HCT116 (cell line): Measurements from ENCODE around the gene TNFRSF14. TPM values are rescaled to one million over a fixed set of nuclear protein-coding genes. Genes with fewer than 3 reads are reported as not detected.

Experiments
- ATAC-seq: fragments of 200-7000 bp; cut with Tn5 transposase; 2 replicates; pipeline ENCODE4 v1.9.1; 2020; ENCODE audit warnings: mild to moderate bottlenecking, moderate library complexity
- BruUV-seq: library from RNA; stranded (reverse); fragments of 400-500 nt; replicated peaks from 2 replicates; lab custom pipeline; 2021; lab: Mats Ljungman, UMichigan
- CTCF ChIA-PET: fragments of 300-600 bp; sonication (Branson Sonifier 250); formaldehyde crosslinking; loops from one replicate; lab custom pipeline; 2021; ENCODE audit warnings: antibody characterized with exemption; lab: Charles Lee
- POLR2A ChIA-PET: fragments of 300-600, 350-600 bp; sonication (Branson Sonifier 250); formaldehyde crosslinking; loops from one replicate; lab custom pipeline; 2021; ENCODE audit warnings: antibody characterized with exemption; lab: Charles Lee
- RAD21 ChIA-PET, 2 experiments: fragments of 300-600 bp; sonication (Branson Sonifier 250); formaldehyde crosslinking; loops; one replicate each; lab custom pipeline; 2023; ENCODE audit warnings: low total read pairs in 2 of 2; ENCODE audit not compliant: uncharacterized antibody in 2 of 2, unreplicated experiment in 2 of 2, low non-redundant PET in 1 of 2; lab: Charles Lee
- DNase-seq: peaks from one replicate; pipeline ENCODE4 v3.0.0-alpha.2; 2010; ENCODE audit warnings: low read depth, low spot score
- H2AFZ ChIP-seq: fragments of 200-600 bp; shearing (Covaris generic), sonication (generic); 2 replicates; pipeline ENCODE4 v1.6.1; 2017; ENCODE audit warnings: low read depth, mixed run types, mixed read lengths, antibody characterized with exemption, low read length; ENCODE audit not compliant: poor library complexity, severe bottlenecking
- H3K27ac ChIP-seq: 2 replicates; pipeline ENCODE4 v1.5.1; 2012; ENCODE audit warnings: low read depth, low read length
- H3K27me3 ChIP-seq: fragments of 200-600 bp; sonication (generic); 2 replicates; pipeline ENCODE4 v1.6.1; 2016; ENCODE audit warnings: mixed run types, low read length, mixed read lengths; ENCODE audit not compliant: insufficient read depth
- H3K36me3 ChIP-seq, 2 experiments: fragments of 200-500 bp in 1 of 2; fragments of 200-600 bp in 1 of 2; sonication (Bioruptor generic) in 1 of 2; sonication (generic) in 1 of 2; 2 replicates each; pipeline versions ENCODE4 v1.5.1 to v1.6.1; 2014 to 2016; ENCODE audit warnings: low read length in 2 of 2, inconsistent platforms in 1 of 2, mixed read lengths in 1 of 2, mixed run types in 1 of 2; ENCODE audit not compliant: insufficient read depth in 2 of 2, control insufficient read depth in 1 of 2
- H3K4me1 ChIP-seq, 2 experiments: fragments of 200-600 bp in 1 of 2; sonication (generic) in 1 of 2; 2 replicates each; pipeline versions ENCODE4 v1.5.1 to v1.6.1; 2012 to 2017; ENCODE audit warnings: low read length in 2 of 2, inconsistent platforms in 1 of 2, mild to moderate bottlenecking in 1 of 2, mixed read lengths in 1 of 2, mixed run types in 1 of 2, moderate library complexity in 1 of 2; ENCODE audit not compliant: insufficient read depth in 2 of 2, control insufficient read depth in 1 of 2
- H3K4me2 ChIP-seq: fragments of 200-600 bp; sonication (generic); 2 replicates; pipeline ENCODE4 v1.6.1; 2017; ENCODE audit warnings: mixed run types, low read length, mixed read lengths
- H3K4me3 ChIP-seq, 2 experiments: fragments of 200-600 bp in 1 of 2; sonication (generic) in 1 of 2; replicated peaks in 1 of 2; 2 replicates each; pipeline ENCODE4 v1.5.1; 2011 to 2016; ENCODE audit warnings: low read length in 2 of 2, control low read depth in 1 of 2, low read depth in 1 of 2, mild to moderate bottlenecking in 1 of 2, mixed read lengths in 1 of 2, mixed run types in 1 of 2
- H3K79me2 ChIP-seq: fragments of 200-600 bp; sonication (generic); 2 replicates; pipeline ENCODE4 v1.6.1; 2017; ENCODE audit warnings: mild to moderate bottlenecking, mixed run types, low read length, moderate library complexity, mixed read lengths; ENCODE audit not compliant: insufficient read depth
- H3K9ac ChIP-seq: fragments of 200-600 bp; sonication (generic); 2 replicates; pipeline ENCODE4 v1.6.1; 2016; ENCODE audit warnings: low read length, mixed read lengths
- H3K9me2 ChIP-seq: fragments of 200-600 bp; sonication (generic), shearing (Covaris generic); 2 replicates; pipeline ENCODE4 v1.6.1; 2017; ENCODE audit warnings: mixed run types, mild to moderate bottlenecking, moderate library complexity; ENCODE audit not compliant: insufficient read depth
- H3K9me3 ChIP-seq, 2 experiments: fragments of 200-500 bp in 1 of 2; fragments of 200-600 bp in 1 of 2; sonication (Bioruptor generic) in 1 of 2; sonication (generic) in 1 of 2; 2 replicates each; pipeline ENCODE4 v1.6.1; 2014 to 2017; ENCODE audit warnings: low read length in 2 of 2, mixed read lengths in 2 of 2, inconsistent platforms in 1 of 2, low read depth in 1 of 2, mild to moderate bottlenecking in 1 of 2, mixed run types in 1 of 2, moderate library complexity in 1 of 2; ENCODE audit not compliant: control insufficient read depth in 1 of 2, insufficient read depth in 1 of 2
- H4K20me1 ChIP-seq: fragments of 200-600 bp; sonication (generic), shearing (Covaris generic); 2 replicates; pipeline ENCODE4 v1.6.1; 2017; ENCODE audit warnings: mixed run types, mild to moderate bottlenecking, moderate library complexity; ENCODE audit not compliant: insufficient read depth
- CBX3 ChIP-seq: IDR thresholded peaks from 2 replicates; pipeline ENCODE4 v1.6.1; 2012; ENCODE audit warnings: low read depth
- CEBPB ChIP-seq: IDR thresholded peaks from 2 replicates; pipeline ENCODE4 v1.6.1; 2012; ENCODE audit warnings: low read depth
- EGR1 ChIP-seq: IDR thresholded peaks from 2 replicates; pipeline ENCODE4 v1.6.1; 2012; ENCODE audit warnings: low read depth
- ELF1 ChIP-seq: IDR thresholded peaks from 2 replicates; pipeline ENCODE4 v1.6.1; 2012; ENCODE audit warnings: low read depth, borderline replicate concordance
- EZH2 ChIP-seq: fragments of 200-600 bp; sonication (generic); IDR thresholded peaks from 2 replicates; pipeline ENCODE4 v1.6.1; 2017; ENCODE audit warnings: antibody characterized with exemption, mixed run types
- EZH2phosphoT487 ChIP-seq: fragments of 200-600 bp; IDR thresholded peaks from 2 replicates; pipeline ENCODE4 v1.6.1; 2018; ENCODE audit warnings: antibody characterized with exemption, borderline replicate concordance
- JUND ChIP-seq: IDR thresholded peaks from 2 replicates; pipeline ENCODE4 v1.6.1; 2012
- POLR2A ChIP-seq: IDR thresholded peaks from 2 replicates; pipeline ENCODE4 v1.7.0; 2011; ENCODE audit warnings: borderline replicate concordance; ENCODE audit not compliant: insufficient read depth, insufficient read length; ENCODE audit errors: extremely low read depth
- POLR2AphosphoS5 ChIP-seq: IDR thresholded peaks from 2 replicates; pipeline ENCODE4 v1.6.1; 2011; ENCODE audit warnings: mild to moderate bottlenecking, low read depth, low read length, moderate library complexity
- RAD21 ChIP-seq: IDR thresholded peaks from 2 replicates; pipeline ENCODE4 v1.6.1; 2012; ENCODE audit warnings: low read depth, mild to moderate bottlenecking
- YY1 ChIP-seq: IDR thresholded peaks from 2 replicates; pipeline ENCODE4 v1.6.1; 2011; ENCODE audit warnings: low read length, low read depth, moderate library complexity, mild to moderate bottlenecking; ENCODE audit not compliant: insufficient replicate concordance; ENCODE audit errors: extremely low read depth
- ZFX ChIP-seq: fragments of 450-650 bp; IDR thresholded peaks from 2 replicates; pipeline ENCODE4 v1.6.1; 2017
- ZNF274 ChIP-seq: fragments of 200-500 bp; sonication (Bioruptor generic); IDR thresholded peaks from 2 replicates; pipeline ENCODE4 v1.6.1; 2014; ENCODE audit warnings: mild to moderate bottlenecking, low read depth, low read length, inconsistent platforms
- intact Hi-C: fragments of 100-400 bp; cut with micrococcal nuclease; formaldehyde crosslinking; loops from 2 replicates; pipeline ENCODE4 v1.10.0; 2022
- total RNA-seq: library from RNA; stranded (reverse); gene quantifications from one replicate; pipeline ENCODE4 v1.2.1, GENCODE V29; 2021; ENCODE audit not compliant: unreplicated experiment
- TF ChIP-seq, protein P1 (sequence below): IDR thresholded peaks from 2 replicates; pipeline ENCODE4 v1.6.1; 2012
- TF ChIP-seq, protein P2 (sequence below): IDR thresholded peaks from 2 replicates; pipeline ENCODE4 v1.6.1; 2012
- TF ChIP-seq, protein P3 (sequence below), 3 experiments: fragments of 200-600 bp in 1 of 3; sonication (generic) in 1 of 3; IDR thresholded peaks in 2 of 3; conservative IDR thresholded peaks in 1 of 3; 2 replicates each; pipeline ENCODE4 v1.5.1; 2012 to 2017; ENCODE audit warnings: low read depth in 2 of 3, low read length in 2 of 3, antibody characterized with exemption in 1 of 3, borderline replicate concordance in 1 of 3, control low read depth in 1 of 3, mild to moderate bottlenecking in 1 of 3, mixed read lengths in 1 of 3, mixed run types in 1 of 3, moderate library complexity in 1 of 3; ENCODE audit not compliant: insufficient read depth in 1 of 3

The TNFRSF14 gene
- total RNA-seq, 1 experiment from 2014 or later, result 0.66 TPM

DNA sequence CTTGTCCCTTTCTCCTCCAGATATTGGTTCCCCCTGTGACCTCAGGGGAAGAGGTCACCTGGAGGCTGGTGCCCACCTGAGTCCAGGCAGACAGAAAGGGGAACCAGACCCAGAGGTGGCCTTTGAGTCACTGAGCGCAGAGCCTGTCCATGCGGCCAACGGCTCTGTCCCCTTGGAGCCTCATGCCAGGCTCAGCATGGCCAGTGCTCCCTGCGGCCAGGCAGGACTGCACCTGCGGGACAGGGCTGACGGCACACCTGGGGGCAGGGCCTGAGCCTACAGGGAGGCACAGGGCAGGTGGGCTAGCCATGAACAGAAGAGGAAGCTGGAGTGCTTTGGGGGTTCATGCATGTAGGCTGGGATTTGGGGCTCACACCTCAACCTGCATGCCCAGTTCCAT, 2.7 kb downstream of the TNFRSF14 start:
- ChIA-PET POLR2A (no interaction called here), CTCF (no interaction called here)
- no peak for ATAC-seq

DNA sequence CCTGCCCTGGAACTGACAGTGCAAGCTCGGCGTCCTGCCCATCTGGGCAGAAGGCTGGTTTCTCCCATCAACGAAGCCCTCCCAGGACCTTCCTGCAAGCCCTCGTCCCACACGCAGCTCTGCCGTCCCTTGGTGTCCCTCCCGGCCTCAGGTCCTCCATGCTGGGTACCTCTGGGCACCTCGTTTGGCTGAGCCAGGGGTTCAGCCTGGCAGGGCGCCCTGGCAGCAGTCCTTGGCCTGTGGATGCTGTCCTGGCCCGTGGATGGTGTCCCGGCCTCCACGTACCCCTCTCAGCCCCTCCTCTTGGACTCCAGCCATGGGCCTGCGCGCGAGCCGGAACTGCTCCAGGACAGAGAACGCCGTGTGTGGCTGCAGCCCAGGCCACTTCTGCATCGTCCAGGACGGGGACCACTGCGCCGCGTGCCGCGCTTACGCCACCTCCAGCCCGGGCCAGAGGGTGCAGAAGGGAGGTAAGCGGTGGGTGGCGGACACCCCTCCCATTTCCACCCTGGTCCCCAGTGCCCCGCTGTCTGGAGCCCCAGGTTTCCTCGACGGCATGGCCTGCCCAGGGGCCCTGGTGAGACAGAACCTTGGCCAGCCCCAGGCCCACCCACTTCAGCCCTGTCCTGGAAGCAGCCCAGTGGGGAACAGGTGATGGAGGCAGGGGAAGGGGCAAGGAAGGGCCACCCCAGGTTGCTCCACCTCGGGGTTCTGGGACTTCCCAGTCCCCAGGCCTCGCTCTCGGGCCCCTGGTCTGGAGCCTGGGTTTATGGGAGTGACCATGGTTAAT, 3.5 kb downstream of the TNFRSF14 start:
- H3K27ac ChIP-seq, result no peak overlapping the region
- H2AFZ ChIP-seq, result no peak overlapping the region
- H4K20me1 ChIP-seq, result no peaks in the 10 kb centered on the region
- H3K9me3 ChIP-seq, result no peaks in the 10 kb centered on the region
- no peak overlapping the region for H3K9ac ChIP-seq
- no TSS peak for BruUV-seq
- ChIA-PET CTCF (no interaction called here), POLR2A (no interaction called here), RAD21 (interaction anchor here in 1 of 2 experiments (0.8 kb wide), 1 partner anchor 26 kb away, joined by 3 read pairs; no protein-coding TSS in a partner anchor)
- H3K27me3 ChIP-seq, result no peaks in the 10 kb centered on the region
- no peaks in the 10 kb centered on the region for H3K79me2 ChIP-seq
- no peak overlapping the region for H3K4me3 ChIP-seq
- intact Hi-C loops, result no loop called here
- DNase-seq (no peak), ATAC-seq (no peak)
- H3K9me2 ChIP-seq, result no peaks in the 10 kb centered on the region
- H3K4me2 ChIP-seq, result no peak overlapping the region
- H3K36me3 ChIP-seq, result no peaks in the 10 kb centered on the region
- H3K4me1 ChIP-seq, result no peaks in the 10 kb centered on the region
- no peak for TF ChIP-seq EZH2
- no peak for TF ChIP-seq JUND
- no peak for TF ChIP-seq POLR2AphosphoS5
- TF ChIP-seq, protein P1, sequence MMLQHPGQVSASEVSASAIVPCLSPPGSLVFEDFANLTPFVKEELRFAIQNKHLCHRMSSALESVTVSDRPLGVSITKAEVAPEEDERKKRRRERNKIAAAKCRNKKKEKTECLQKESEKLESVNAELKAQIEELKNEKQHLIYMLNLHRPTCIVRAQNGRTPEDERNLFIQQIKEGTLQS, result no peak
- no peak for TF ChIP-seq YY1
- TF ChIP-seq, protein P2, sequence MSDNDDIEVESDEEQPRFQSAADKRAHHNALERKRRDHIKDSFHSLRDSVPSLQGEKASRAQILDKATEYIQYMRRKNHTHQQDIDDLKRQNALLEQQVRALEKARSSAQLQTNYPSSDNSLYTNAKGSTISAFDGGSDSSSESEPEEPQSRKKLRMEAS, result no peak
- TF ChIP-seq ELF1, result no peak
- no peak for TF ChIP-seq CBX3
- TF ChIP-seq EZH2phosphoT487, result no peak
- TF ChIP-seq, protein P3, sequence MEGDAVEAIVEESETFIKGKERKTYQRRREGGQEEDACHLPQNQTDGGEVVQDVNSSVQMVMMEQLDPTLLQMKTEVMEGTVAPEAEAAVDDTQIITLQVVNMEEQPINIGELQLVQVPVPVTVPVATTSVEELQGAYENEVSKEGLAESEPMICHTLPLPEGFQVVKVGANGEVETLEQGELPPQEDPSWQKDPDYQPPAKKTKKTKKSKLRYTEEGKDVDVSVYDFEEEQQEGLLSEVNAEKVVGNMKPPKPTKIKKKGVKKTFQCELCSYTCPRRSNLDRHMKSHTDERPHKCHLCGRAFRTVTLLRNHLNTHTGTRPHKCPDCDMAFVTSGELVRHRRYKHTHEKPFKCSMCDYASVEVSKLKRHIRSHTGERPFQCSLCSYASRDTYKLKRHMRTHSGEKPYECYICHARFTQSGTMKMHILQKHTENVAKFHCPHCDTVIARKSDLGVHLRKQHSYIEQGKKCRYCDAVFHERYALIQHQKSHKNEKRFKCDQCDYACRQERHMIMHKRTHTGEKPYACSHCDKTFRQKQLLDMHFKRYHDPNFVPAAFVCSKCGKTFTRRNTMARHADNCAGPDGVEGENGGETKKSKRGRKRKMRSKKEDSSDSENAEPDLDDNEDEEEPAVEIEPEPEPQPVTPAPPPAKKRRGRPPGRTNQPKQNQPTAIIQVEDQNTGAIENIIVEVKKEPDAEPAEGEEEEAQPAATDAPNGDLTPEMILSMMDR (IDR thresholded peaks at IDR 0.05 in 2 of 3, conservative IDR thresholded peaks at IDR 0.05 in 1 of 3; ENCODE audit: borderline replicate concordance in 1 of 3, insufficient read depth in 1 of 3, low read depth in 2 of 3, low read length in 2 of 3), result no peak
- no peak for TF ChIP-seq ZNF274
- TF ChIP-seq CEBPB, result no peak
- no peak for TF ChIP-seq POLR2A
- TF ChIP-seq EGR1, result no peak

More for the DNA sequence above, 2.7 kb downstream of the TNFRSF14 start:
- no TSS peak for BruUV-seq
- Histone ChIP-seq H3K4me1 (no peaks in the 10 kb centered on the region), H3K27ac (no peak overlapping the region), H3K36me3 (no peaks in the 10 kb centered on the region), H2AFZ (no peak overlapping the region), H3K4me2 (no peak overlapping the region), H3K9me2 (no peaks in the 10 kb centered on the region), H3K9ac (no peak overlapping the region), H3K4me3 (no peak overlapping the region), H3K27me3 (no peaks in the 10 kb centered on the region), H4K20me1 (no peaks in the 10 kb centered on the region), H3K79me2 (no peaks in the 10 kb centered on the region), H3K9me3 (no peaks in the 10 kb centered on the region)
- RAD21 ChIA-PET, result interaction anchor here in 1 of 2 experiments (0.8 kb wide), 1 partner anchor 27 kb away, joined by 3 read pairs; no protein-coding TSS in a partner anchor
- TF ChIP-seq EZH2phosphoT487 (no peak), ZFX (no peak), ZNF274 (no peak), CEBPB (no peak), RAD21 (no peak)
- TF ChIP-seq, protein P1, result no peak
- no peak for DNase-seq
- intact Hi-C loops, result no loop called here
